GM08714 (cell line): ENCODE results near the gene LIX1L.

Experiments
- H3K4me3 ChIP-seq: fragments of 200-500 bp; sonication (Bioruptor generic); 2 replicates; pipeline ENCODE4 v1.5.1; 2014; ENCODE audit warnings: mild to moderate bottlenecking, low read length, inconsistent platforms
- ZNF274 ChIP-seq: IDR thresholded peaks from 2 replicates; pipeline ENCODE4 v1.6.1; 2012; ENCODE audit warnings: mild to moderate bottlenecking, low read depth, low read length

Gene LIX1L

GRCh38 chr1:145891587-145892485, 66.0 kb downstream of the LIX1L start:
- no peak overlapping the region for H3K4me3 ChIP-seq
- no peak for TF ChIP-seq ZNF274

GRCh38 chr1:145891143-145891542, 66.7 kb downstream of the LIX1L start:
- no peak for TF ChIP-seq ZNF274
- no peak overlapping the region for H3K4me3 ChIP-seq

- H3K4me3 ChIP-seq = no peak overlapping the region
- TF ChIP-seq ZNF274 = no peak
Measured at GRCh38 chr1:145889722-145890121, 68.1 kb downstream of the LIX1L start.

GRCh38 chr1:145887631-145888030, 70.2 kb downstream of the LIX1L start:
- no peak for TF ChIP-seq ZNF274
- H3K4me3 ChIP-seq = no peak overlapping the region

GRCh38 chr1:145886816-145887215, 71.0 kb downstream of the LIX1L start:
- no peak for TF ChIP-seq ZNF274
- H3K4me3 ChIP-seq = no peak overlapping the region

- TF ChIP-seq ZNF274 = no peak
- no peak overlapping the region; the same call in 1 of the 2 replicates for H3K4me3 ChIP-seq
Measured at GRCh38 chr1:145886390-145886789, 71.4 kb downstream of the LIX1L start.

- TF ChIP-seq ZNF274 = no peak
- H3K4me3 ChIP-seq = peak within 1 kb of the TSS; percentile 57; the same call in 1 of the 2 replicates
Measured at GRCh38 chr1:145885738-145886287, 72.0 kb downstream of the LIX1L start, which contains the start of gene ANKRD35. ANKRD35 (minus strand) TSS chr1:145885866; CDS start chr1:145885758, 108 bp downstream.

- no peak for TF ChIP-seq ZNF274
- H3K4me3 ChIP-seq = no peak overlapping the region
Measured at GRCh38 chr1:145884675-145885074, 73.1 kb downstream of the LIX1L start.
